ENCODE results near the gene OTOF.

Gene OTOF

GRCh38 chr2:26464390-26465265 is 13.3 kb downstream of the OTOF start:
- DNase-seq, result no peak

DNA sequence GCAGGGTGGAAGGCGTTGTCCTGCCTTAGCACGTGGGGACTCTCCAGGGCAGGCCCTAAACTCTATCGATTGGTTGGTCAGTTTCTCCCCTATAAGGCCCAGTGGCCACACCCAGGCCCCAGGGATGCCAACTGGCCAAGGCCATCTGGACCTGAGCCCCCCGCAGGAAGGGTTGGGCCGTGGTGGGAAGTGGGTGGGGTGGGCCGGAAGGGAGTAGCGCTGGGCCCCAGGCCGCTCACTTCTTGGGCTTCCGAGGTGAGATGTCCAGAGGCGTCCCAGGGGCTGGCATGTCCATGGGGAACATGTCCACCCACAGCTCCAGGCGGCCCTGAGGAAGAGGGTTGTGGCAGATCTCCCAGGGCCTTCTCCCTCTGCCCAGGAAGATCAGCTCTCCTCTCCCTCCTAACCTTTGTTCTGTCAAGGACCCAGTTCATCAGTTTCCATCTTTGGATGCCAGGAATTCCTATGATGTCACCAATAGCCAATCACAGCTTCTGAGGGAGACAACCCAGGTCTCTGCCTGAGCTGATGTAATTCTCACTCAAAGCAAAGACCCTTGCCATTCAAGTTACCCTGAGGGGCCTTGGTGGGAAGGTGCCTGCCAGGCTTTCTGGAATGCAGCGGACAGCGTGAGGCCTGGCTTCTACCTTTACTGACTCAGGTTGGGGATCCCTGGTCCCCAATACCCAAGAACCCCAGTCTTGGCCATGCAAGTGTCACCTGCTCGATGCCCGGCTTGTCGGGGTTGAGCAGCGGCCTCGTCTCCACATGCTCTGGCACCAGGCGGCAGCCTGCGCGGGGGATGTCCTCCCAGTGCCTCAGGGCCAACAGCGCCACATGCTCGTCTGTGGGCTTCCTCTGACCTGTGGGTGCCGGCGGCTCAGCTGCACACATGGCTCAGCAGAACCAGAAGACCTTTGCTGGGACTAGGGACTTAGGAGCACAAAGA is 14.4 kb downstream of the OTOF start:
- DNase-seq, result no peak

DNA sequence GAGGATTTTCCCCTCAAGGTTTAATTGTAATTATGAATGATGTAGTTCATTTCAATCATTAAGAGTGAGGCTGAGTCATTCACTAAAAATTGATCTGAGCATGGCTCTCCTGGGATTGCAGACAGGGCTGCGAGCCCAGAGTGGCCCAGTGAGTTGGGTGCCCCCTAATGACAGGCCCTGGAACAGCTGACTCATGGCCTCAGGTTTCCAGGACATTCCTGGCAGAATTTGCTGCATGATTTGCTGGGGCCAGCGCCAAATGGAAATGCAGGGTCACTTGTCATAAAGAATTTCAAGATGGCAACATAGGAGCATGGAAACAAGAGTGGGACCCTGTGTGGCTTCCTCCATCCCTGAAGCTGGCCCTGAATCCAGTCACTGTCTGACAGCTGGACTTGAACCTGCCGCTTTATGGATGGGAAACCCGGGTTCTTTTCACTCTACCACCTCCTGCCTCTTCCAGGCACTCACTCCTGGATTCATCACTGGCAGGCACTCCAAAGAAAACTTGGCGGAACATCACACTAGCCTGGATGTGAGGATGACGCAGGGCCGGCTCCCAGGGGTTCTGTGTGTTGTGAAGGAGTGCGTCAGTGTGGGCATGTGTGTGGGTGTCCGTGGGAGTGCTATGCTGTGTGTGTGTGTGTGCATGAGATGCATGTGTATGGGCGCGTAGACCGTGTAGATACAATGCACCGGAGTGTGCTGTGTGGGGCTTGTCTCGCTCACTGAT is 15.2 kb downstream of the OTOF start:
- peak; percentile 2 for DNase-seq

DNA sequence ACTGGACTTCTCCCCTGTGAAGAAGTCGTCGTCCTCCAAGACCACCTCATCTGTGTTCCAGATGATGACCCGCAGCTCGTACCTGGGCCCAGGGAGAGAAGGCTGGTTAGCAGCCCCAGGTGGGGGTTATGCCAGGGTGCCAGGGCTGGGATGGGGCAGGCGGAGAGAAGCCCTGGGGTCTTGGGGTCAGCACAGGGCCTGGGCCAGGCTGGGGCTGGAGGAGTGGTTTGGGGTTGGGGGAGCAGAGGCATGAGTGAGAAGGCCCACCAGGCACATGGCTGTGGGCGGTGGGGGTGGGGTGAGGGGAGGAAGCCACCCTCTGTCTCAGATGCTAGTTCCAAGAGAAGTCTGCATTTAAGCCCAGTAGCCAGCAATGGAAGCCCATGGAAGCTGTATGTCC is 15.8 kb downstream of the OTOF start:
- no peak for DNase-seq

- no peak for DNase-seq
Measured at GRCh38 chr2:26461601-26462023, 16.3 kb downstream of the OTOF start.

GRCh38 chr2:26460613-26461031 is 17.3 kb downstream of the OTOF start:
- no peak for DNase-seq

DNA sequence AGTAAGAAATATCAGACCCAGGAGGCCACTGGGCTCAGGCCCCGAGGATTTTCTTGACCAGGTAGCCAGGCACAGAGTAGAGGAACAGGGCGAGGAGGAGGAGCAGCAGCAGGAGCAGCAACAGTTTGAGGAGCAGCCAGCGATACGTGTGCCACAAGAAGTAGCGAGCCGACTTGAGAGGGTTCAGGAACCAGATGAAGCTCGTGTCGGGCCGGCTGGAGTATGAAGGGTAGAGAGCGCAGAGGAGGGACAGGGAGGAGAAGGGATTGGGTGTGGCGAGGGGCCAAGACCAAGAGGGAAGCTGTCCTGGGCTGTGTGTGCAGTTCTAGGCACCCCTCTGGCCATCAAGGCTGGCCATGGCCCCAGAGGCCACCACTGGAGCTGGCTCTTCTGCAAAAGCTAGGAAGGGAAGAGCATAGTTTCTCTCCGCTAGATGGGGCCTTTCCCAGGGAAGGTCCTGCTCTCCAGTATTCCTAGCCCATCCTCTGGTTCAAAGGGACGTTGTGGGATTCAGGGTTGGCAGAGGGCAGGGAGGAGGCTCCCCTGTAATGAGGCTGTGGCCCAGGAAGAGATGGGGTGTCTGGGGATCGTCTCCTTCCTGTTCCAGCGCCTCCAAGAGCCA is 17.8 kb downstream of the OTOF start:
- no peak for DNase-seq

DNA sequence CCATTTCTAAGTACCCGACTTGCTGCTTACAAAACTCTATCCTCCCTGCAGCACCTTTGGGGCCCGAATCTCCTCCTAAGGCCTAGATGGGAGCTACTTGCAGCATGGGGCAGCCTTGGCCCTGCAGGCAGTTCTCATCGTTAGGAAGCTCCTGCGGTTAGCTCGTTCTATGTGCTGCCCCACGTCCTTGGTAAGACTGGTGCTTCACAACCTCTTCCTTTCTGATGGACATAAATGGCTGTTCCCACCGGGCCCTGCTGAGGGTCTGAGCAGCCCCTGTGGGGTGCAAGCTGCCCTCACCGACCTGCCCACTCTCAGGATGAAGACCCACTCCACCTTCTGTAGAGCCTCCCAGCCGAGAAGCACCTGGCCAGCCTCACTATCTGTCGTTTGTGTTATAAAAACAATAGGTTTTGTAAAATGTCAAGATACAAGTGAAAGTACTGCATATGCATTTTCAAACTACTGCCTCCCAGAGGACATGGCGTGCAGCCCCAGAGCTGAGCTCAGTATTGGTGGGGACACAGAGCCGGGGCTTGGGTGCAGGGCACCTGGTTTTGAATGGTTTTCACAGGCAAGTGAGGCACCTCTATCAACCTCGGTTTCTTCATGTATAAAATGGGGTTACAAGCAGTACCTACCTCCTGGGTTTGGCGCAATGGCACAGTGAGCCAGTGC is 19.4 kb downstream of the OTOF start:
- DNase-seq, result no peak

GRCh38 chr2:26457695-26458364 is 20.1 kb downstream of the OTOF start:
- no peak for DNase-seq

DNA sequence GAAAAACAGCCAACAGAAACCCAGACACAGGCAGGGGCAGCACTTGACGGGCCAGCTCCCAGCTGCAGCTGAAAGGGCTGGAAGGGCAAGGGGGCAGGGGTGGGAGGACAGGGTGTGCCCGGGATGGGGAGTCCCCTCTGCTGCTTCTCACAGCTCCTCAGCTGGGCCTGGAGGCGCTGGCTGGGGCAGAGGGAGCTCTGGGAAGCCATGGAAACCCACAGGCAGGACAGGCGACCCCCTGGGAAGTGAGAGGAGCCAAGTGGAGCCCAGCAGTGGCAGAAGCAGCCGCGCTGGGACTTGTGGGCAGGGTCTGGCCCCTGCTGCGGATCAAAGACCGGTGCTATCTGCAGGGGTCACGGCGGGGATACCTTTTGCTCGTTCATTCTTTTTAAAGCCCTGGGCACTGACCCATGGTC is 20.7 kb downstream of the OTOF start:
- no peak for DNase-seq

GRCh38 chr2:26456440-26457250 is 21.3 kb downstream of the OTOF start:
- DNase-seq, result no peak

DNA sequence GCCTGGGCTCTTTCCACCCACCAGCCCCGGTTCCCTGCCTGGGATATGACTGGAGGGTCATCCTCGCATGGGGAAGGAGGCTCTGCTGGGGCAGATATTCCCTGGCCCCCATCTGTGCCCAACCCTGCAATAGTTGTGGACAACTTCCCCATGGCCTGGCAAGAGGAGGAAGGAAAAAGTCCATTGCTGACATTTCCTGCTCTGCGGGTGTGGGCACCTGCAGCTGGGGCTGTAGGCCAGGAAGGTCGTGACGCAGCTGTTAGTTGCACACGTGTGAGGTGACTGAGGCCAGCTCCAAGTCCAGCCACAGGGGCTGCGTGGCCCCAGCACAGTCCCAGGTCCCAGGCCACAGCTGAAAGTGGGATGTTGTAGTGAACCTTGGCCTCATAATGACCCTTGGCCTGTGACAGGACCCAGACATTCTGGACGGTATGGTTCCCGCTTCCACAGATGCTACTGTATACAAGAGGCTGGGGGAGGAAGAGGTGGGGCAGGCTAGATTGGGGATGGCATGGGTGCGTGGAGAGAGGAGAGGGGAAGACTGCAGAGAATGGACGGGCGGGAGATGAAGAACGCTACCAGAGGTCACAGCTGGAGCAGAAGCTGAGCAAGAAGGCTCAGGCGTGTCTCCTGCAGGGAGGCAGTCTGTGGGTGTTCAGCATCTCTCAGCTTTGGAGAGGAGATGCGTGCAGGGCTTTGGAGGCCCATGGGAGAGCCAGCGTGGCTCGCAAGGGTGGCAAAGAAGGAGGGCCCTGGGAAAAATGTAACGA is 22.1 kb downstream of the OTOF start:
- DNase-seq, result no peak

GRCh38 chr2:26455037-26455669 is 22.8 kb downstream of the OTOF start:
- no peak for DNase-seq

DNA sequence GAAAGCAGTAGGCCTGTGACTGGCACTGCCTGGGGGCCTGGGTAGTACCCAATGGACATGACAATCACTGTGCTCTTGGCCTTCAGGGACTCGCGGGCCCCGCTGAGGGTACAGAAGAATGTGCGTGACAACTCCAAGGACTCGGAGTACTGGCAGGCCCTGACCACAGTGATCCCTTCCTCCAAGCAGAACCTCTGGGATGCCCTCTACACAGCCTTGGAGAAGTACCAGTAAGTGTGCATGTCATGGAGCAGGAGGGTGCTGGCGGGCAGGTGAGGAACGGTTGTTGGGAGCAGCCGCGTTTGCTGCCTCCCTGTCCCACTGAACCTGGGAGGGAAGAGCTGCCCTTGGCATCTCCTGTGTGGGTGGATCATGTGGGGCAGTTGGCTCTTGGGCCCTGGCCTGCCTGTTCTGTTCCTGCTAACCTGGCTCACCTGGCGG is 23.3 kb downstream of the OTOF start:
- DNase-seq, result no peak

DNA sequence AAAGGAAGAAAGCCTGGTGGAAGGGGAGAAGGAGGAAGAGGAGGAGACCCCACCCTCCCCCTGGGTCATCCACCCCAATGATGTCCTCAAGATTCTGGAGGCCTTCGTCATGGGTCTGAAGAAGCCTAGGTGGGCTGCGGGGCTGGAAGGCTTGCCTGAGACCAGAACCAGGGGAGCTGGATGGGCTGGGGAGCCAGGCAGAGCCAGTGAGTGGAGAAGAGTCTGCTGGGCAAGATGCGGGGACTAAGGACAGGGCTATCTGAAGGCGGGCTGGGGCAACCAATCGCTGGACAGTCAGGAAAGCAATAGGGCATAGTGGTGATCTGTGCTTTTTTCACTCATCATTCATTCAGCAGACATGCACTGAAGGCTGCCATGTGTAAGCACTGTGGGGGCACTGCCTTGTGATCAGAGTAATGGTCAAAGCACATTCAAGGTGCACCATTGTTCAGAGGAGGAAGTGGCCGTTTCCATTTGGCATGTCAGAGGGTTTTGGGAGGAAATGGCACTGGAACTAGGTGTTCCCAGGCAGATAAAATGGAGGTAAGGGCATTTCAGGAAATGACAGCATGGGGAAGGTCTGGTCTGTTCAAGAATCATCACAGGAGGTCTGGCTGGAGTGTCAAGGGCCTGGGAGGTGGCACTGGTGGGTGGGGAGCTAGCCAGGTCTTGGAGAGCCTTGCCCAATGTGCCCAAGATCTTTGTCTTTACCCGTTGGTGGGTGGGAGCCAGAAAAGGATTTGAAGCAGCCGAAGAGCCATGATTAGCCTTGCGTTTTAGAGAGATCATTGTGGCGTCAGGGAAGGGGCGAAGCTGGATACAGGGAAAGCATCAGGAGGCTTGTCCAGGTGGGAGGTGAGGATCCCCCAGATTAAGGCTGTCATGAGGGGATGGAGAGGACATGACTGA is 24.2 kb downstream of the OTOF start:
- no peak for DNase-seq

DNA sequence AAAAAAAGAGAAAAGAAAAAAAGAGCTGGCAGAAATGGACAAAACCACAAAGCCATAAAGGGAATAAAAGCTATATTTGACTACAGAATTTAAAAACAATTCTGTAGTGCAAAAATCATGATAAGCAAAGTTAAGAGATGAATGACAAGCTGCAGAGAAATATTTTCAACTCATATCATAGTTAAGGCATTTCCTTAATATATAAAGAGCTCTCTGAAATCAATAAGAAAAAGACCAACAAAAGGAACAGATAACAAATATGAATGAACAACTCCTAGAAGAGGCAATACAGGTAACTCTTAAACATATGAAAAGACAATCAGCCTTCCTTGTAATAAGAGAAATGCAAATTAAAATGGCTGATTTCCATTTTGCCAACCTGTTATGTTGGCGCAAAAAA is 26.2 kb downstream of the OTOF start:
- DNase-seq, result no peak

GRCh38 chr2:26450031-26450635 is 27.8 kb downstream of the OTOF start:
- no peak for DNase-seq

Data from NCI-H2029 treated with DMSO at 0.1 percent for 48 hours (cell line).